DND-41 (cell line): Measurements from ENCODE around the gene ZNF653.
"Not testable (repeated sequence)": the region's sequence is repeated elsewhere in the genome, so short reads cannot be mapped to it uniquely, and the experiment has no call there.

ENCODE experiments used
- ATAC-seq: fragments of 200-7000 bp; cut with Tn5 transposase; 3 replicates; pipeline ENCODE4 v1.9.1; 2021; ENCODE audit warnings: low read depth; ENCODE audit not compliant: insufficient read depth
- DNase-seq: peaks from one replicate; pipeline ENCODE4 v3.0.0-alpha.2; 2020
- H2AFZ ChIP-seq: 2 replicates; pipeline ENCODE4 v1.6.0; 2012; ENCODE audit warnings: low read depth, low read length
- H3K27ac ChIP-seq: 2 replicates; pipeline ENCODE4 v1.5.1; 2012; ENCODE audit warnings: low read length, inconsistent platforms
- H3K27me3 ChIP-seq: fragments of 200-600 bp; sonication (generic); 2 replicates; pipeline ENCODE4 v1.6.0; 2012; ENCODE audit warnings: low read length, mild to moderate bottlenecking, inconsistent platforms; ENCODE audit not compliant: insufficient read depth, poor library complexity
- H3K36me3 ChIP-seq: 2 replicates; pipeline ENCODE4 v1.5.1; 2012; ENCODE audit warnings: low read length, inconsistent platforms; ENCODE audit not compliant: insufficient read depth
- H3K4me1 ChIP-seq: 2 replicates; pipeline ENCODE4 v1.5.1; 2012; ENCODE audit warnings: mild to moderate bottlenecking, low read length; ENCODE audit not compliant: insufficient read depth
- H3K4me2 ChIP-seq: 2 replicates; pipeline ENCODE4 v1.6.0; 2012; ENCODE audit warnings: mild to moderate bottlenecking, moderate library complexity, low read length, inconsistent platforms; ENCODE audit not compliant: insufficient read depth
- H3K4me3 ChIP-seq, 2 experiments: fragments of 200-600 bp in 1 of 2; shearing (Covaris generic) in 1 of 2; 2 replicates each; pipeline ENCODE4 v1.5.1; 2012 to 2016; ENCODE audit warnings: inconsistent platforms in 2 of 2, low read length in 2 of 2, mild to moderate bottlenecking in 2 of 2, low read depth in 1 of 2, moderate library complexity in 1 of 2
- H3K79me2 ChIP-seq: 2 replicates; pipeline ENCODE4 v1.6.0; 2012; ENCODE audit warnings: low read length, inconsistent platforms; ENCODE audit not compliant: insufficient read depth
- H3K9ac ChIP-seq: 2 replicates; pipeline ENCODE4 v1.6.0; 2012; ENCODE audit warnings: low read depth, mild to moderate bottlenecking, inconsistent platforms, low read length, moderate library complexity
- H3K9me3 ChIP-seq: 2 replicates; pipeline ENCODE4 v1.5.1; 2012; ENCODE audit warnings: low read length, moderate library complexity, mild to moderate bottlenecking, inconsistent platforms; ENCODE audit not compliant: insufficient read depth, severe bottlenecking
- H4K20me1 ChIP-seq: 2 replicates; pipeline ENCODE4 v1.6.0; 2012; ENCODE audit warnings: low read length; ENCODE audit not compliant: insufficient read depth
- EZH2 ChIP-seq: IDR thresholded peaks from 3 replicates; pipeline ENCODE4 v1.6.1; 2012; ENCODE audit warnings: borderline replicate concordance, low read depth, mild to moderate bottlenecking, moderate library complexity, low read length, inconsistent platforms; ENCODE audit not compliant: severe bottlenecking
- TF ChIP-seq, protein P1 (sequence below): IDR thresholded peaks from 2 replicates; pipeline ENCODE4 v1.5.1; 2012; ENCODE audit warnings: borderline replicate concordance, low read length, moderate library complexity, mild to moderate bottlenecking; ENCODE audit not compliant: poor library complexity, severe bottlenecking; ENCODE audit errors: extremely low read depth

The ZNF653 gene

DNA sequence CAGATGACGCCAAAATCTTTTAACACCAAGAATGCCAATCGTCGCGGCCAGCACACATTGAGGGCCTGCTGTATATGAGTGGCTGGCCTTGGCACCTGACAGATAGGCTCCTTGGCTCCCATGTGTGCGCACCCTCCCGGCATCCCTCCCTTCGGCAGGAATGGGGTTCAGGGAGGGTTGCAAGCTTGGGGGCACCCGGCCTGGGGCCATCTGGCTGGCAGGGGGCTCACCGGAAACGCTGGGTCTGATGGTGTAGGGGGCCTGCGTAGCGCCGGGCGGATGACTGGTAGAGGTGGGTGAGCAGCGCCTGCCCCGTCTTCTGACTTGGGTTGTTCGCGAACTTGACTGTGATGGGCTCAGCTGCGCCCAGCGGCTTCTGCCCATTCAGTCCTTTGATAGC, 47.8 kb downstream of the ZNF653 start:
- H3K79me2 ChIP-seq: no peaks in the 10 kb centered on the region
- H4K20me1 ChIP-seq: no peaks in the 10 kb centered on the region; the same call in 1 of the 2 replicates
- H3K4me3 ChIP-seq: no peak overlapping the region
- H3K27me3 ChIP-seq: no peaks in the 10 kb centered on the region
- no peak overlapping the region for H3K27ac ChIP-seq
- H3K4me2 ChIP-seq: no peak overlapping the region
- H3K4me1 ChIP-seq: no peaks in the 10 kb centered on the region
- ATAC-seq: no peak
- no peak for DNase-seq
- no peak overlapping the region for H2AFZ ChIP-seq
- H3K9ac ChIP-seq: no peak overlapping the region
- TF ChIP-seq, protein P1, sequence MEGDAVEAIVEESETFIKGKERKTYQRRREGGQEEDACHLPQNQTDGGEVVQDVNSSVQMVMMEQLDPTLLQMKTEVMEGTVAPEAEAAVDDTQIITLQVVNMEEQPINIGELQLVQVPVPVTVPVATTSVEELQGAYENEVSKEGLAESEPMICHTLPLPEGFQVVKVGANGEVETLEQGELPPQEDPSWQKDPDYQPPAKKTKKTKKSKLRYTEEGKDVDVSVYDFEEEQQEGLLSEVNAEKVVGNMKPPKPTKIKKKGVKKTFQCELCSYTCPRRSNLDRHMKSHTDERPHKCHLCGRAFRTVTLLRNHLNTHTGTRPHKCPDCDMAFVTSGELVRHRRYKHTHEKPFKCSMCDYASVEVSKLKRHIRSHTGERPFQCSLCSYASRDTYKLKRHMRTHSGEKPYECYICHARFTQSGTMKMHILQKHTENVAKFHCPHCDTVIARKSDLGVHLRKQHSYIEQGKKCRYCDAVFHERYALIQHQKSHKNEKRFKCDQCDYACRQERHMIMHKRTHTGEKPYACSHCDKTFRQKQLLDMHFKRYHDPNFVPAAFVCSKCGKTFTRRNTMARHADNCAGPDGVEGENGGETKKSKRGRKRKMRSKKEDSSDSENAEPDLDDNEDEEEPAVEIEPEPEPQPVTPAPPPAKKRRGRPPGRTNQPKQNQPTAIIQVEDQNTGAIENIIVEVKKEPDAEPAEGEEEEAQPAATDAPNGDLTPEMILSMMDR: no peak
- TF ChIP-seq EZH2: no peak
- H3K9me3 ChIP-seq: no peaks in the 10 kb centered on the region
- no peaks in the 10 kb centered on the region for H3K36me3 ChIP-seq

DNA sequence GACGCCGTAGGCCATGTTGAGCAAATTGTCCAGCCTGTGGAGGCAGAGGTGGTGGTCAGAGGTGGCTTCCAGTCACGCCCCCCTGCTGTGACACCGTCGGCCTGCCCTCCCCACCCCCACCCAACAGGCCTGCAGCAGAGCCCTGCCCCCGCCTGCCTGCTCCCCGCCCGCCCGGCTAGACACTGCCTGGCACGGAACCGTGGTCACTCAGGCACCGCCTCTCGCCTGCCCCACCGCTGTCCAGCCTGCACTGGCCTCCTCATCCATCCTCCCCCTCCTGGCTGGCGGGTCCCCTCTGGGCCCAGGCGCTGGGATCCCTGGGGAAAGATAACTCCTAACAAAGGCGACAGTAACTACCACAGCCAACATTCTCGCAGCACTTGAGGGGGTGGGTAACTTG, 48.5 kb downstream of the ZNF653 start:
- Histone ChIP-seq H3K4me3 (no peak overlapping the region), H3K9me3 (no peaks in the 10 kb centered on the region), H4K20me1 (no peaks in the 10 kb centered on the region; the same call in 1 of the 2 replicates), H2AFZ (no peak overlapping the region), H3K27ac (no peak overlapping the region), H3K27me3 (no peaks in the 10 kb centered on the region), H3K4me2 (no peak overlapping the region), H3K79me2 (no peaks in the 10 kb centered on the region), H3K4me1 (no peaks in the 10 kb centered on the region), H3K9ac (no peak overlapping the region), H3K36me3 (no peaks in the 10 kb centered on the region)
- no peak for DNase-seq
- no peak for ATAC-seq
- TF ChIP-seq, protein P1: no peak
- TF ChIP-seq EZH2: no peak

DNA sequence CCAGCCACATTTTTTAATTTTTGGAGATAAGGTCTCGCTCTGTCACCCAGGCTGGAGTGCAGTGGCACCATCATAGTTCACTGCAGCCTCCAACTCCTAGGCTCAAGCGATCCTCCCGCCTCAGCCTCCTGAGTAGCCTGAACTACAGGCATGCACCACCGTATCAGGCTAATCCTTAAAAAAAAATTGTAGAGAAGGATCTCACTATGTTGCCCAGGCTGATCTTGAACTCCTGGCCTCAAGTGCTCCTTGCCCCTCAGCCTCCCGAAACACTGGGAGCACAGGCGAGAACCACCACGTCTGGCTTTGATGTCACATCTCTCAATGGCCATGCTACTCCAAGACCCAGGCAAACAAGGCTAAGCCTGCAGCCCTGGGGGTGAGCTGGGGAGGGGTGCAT, 49.0 kb downstream of the ZNF653 start:
- Histone ChIP-seq H3K79me2 (no peaks in the 10 kb centered on the region), H3K4me3 (no peak overlapping the region), H3K4me1 (no peaks in the 10 kb centered on the region), H3K27me3 (no peaks in the 10 kb centered on the region), H3K9ac (no peak overlapping the region), H3K36me3 (no peaks in the 10 kb centered on the region), H4K20me1 (no peaks in the 10 kb centered on the region; the same call in 1 of the 2 replicates), H3K4me2 (no peak overlapping the region), H2AFZ (no peak overlapping the region), H3K27ac (no peak overlapping the region), H3K9me3 (no peaks in the 10 kb centered on the region)
- TF ChIP-seq EZH2: no peak
- TF ChIP-seq, protein P1: no peak
- no peak for ATAC-seq
- no peak for DNase-seq

DNA sequence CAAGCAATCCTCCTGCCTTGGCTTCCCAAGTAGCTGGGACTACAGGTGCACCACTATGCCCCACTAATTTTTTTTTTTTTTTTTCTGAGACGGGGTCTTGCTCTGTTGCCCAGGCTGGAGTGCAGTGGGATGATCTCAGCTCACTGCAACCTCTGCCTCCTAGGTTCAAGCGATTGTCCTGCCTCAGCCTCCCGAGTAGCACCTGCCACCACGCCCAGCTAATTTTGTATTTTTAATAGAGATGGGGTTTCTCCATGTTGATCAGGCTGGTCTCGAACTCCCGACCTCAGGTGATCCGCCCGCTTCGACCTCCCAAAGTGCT, 50.4 kb downstream of the ZNF653 start:
- ATAC-seq, H3K27ac ChIP-seq, H3K4me1 ChIP-seq, H3K9me3 ChIP-seq, H3K27me3 ChIP-seq, H3K36me3 ChIP-seq, H3K9ac ChIP-seq, H3K4me2 ChIP-seq, H3K4me3 ChIP-seq, DNase-seq, H2AFZ ChIP-seq, H3K79me2 ChIP-seq, H4K20me1 ChIP-seq: not testable (repeated sequence)
